ENCODE data around the gene MED23.

MED23 gene, protein sequence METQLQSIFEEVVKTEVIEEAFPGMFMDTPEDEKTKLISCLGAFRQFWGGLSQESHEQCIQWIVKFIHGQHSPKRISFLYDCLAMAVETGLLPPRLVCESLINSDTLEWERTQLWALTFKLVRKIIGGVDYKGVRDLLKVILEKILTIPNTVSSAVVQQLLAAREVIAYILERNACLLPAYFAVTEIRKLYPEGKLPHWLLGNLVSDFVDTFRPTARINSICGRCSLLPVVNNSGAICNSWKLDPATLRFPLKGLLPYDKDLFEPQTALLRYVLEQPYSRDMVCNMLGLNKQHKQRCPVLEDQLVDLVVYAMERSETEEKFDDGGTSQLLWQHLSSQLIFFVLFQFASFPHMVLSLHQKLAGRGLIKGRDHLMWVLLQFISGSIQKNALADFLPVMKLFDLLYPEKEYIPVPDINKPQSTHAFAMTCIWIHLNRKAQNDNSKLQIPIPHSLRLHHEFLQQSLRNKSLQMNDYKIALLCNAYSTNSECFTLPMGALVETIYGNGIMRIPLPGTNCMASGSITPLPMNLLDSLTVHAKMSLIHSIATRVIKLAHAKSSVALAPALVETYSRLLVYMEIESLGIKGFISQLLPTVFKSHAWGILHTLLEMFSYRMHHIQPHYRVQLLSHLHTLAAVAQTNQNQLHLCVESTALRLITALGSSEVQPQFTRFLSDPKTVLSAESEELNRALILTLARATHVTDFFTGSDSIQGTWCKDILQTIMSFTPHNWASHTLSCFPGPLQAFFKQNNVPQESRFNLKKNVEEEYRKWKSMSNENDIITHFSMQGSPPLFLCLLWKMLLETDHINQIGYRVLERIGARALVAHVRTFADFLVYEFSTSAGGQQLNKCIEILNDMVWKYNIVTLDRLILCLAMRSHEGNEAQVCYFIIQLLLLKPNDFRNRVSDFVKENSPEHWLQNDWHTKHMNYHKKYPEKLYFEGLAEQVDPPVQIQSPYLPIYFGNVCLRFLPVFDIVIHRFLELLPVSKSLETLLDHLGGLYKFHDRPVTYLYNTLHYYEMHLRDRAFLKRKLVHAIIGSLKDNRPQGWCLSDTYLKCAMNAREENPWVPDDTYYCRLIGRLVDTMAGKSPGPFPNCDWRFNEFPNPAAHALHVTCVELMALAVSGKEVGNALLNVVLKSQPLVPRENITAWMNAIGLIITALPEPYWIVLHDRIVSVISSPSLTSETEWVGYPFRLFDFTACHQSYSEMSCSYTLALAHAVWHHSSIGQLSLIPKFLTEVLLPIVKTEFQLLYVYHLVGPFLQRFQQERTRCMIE (N-terminal part only)

DNA sequence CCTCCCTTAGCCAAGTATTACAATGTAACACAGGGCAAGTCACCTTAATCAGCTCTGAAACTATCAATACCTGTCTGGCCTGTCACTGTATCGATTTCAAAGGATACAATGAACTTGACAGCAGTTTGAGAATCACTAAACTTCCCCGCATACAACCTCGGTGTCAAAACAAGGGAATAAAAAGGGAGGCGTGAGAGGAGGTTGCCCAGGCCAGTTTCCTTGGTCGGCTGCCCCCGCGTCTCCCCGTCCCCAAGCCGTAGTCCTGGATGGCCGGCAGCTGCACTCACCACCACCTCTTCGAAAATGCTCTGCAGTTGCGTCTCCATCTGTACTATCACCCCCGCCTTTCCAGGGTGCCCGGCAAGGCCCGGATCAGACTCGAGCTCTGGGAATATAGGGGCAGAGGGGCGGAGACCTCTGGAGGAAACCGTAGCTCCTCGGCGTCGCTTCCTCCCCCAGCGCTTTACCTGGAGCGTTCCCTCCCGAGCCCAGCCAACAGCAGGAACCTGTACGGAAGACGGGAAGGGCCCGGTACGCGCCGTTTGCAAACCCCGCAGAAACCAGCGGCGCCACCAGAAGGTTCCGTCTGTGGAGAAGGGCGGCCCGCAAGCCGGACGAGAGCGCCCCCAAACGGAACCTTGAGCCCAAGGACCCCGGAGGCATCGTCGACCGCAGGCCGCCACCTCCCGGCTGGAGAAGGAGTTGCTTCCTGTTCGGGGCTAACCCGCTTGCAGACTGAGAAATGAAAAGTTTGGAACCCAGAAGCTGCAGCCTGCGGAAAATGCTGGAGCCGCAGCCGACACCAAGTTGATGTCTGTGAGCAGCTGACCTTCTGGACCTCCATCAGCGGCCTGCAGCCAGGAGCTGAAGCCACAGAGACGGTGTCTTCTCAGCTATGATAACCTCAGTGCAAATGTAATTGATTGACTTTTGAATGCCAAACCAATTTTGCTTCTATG lies at the start of gene MED23:
Gene MED23, minus strand, starts transcription at position 519 of the 959 bp plus-strand sequence. Its CDS starts 193 bp downstream, at position 326.
- peak; percentile 92 to 94 for ATAC-seq

DNA sequence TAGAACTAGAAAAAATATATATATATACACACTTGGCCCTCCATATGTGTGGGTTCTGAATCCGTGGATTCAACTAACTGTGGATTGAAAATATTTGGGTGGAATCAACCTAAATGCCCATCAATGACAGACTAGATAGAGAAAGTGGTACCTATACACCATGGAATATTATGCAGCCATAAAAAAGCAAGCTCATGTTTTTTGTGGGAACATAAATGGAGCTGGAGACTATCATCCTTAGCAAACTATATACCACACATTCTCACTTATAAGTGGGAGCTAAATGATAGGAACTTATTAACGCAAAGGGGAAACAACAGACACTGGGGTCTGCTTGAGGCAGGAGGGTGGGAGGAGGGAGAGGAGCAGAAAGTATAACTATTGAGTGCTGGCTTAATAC lies 45.1 kb upstream of the MED23 start:
- ATAC-seq = no peak

DNA sequence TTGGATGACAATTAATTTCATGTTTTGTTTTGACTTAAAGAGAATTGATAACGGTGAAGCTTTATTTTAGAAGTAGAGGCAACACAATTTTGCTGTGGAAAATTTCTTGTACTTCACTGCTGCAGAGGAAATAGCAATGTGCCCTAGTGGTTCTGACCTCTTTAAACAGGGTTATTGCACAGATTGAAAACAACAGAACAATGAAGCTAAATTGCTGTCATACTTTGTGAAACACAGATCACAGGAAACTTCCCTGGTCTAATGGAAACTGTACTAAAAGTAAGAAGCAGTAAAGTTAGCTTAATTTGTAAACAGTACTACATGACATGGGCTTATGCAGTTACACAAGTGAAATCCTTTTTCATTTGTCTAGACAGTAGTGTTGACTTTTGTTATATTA lies 41.8 kb upstream of the MED23 start:
- no peak for ATAC-seq

DNA sequence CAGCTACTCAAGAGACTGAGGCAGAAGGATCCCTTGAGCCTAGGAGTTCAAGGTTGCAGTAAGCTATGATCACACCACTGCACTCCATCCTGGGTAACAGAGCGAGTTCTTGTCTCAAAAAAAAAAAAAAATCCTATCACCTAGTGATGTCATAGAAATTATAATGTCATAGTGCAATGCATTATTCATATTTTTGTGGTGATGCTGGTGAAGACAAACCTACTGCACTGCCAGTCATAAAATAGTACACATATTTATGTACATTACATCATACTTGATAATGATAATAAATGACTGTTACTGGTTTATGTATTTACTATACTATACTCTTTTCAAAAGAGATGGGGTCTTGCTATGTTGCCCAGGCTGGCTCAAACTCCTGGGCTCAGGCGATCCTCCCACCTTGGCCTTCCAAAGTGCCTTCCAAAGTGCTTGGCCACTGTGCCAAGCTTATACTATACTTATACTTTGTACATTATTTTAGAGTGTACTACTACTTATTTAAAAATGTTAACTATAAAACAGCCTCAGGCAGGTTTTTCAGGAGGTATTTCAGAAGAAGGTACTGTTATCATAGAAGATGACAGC lies 35.6 kb upstream of the MED23 start:
- ATAC-seq = no peak

DNA sequence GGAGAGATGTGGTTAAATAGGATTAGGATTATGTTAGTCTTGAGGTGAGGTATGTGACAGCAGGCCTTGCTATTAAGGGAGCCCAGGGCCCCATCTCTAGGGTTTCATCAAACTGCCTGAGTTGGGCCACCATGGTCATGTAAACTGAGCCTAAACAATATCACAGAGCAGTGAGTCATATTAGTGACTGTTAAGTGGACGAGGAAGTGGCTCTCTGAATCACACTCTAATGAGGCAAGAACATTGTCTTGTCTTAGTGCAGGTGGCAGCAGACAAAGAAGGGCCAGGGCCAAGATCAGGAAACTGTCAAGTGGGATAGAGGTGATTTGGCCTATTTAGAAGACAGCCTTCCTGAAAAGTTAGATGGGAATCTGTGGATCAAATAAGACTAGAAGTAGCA lies 32.2 kb upstream of the MED23 start:
- no peak for ATAC-seq

DNA sequence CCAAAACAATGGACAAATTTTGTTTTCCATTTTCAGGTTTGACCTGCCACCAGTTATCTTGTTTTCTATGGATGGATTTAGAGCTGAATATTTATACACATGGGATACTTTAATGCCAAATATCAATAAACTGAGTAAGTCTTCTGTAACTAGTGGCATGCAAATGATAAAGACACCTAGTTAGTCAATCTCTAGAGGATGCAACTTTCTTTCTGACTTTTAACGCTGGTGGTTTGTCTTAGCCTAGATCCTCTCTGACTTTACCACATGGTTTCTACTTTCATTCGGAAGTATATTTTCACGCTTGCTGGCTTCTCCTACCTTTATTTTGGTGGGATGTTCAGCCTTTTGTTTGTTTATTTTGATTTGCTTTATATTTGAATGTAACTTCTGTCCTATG lies 30.2 kb upstream of the MED23 start:
- ATAC-seq = no peak

DNA sequence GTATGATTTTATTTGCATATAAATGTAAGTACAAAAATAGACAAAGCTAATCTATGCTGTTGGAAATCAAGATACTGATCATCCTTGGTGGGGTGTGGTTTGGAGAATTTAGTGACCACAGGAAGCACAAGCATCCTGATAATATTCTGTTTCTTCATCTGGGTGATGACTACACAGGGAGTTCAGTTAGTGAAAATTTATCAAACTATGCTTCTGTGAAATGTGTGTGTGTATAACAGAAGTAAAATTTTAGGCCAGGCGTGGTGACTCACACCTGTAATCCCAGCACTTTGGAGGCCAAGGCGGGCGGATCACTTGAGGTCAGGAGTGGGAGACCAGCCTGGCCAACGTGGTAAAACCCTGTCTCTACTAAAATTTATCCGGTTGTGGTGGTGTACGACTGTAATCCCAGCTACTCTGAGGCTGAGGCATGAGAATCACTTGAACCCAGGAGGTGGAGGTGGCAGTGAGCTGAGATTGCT lies 29.6 kb upstream of the MED23 start:
- no peak for ATAC-seq

DNA sequence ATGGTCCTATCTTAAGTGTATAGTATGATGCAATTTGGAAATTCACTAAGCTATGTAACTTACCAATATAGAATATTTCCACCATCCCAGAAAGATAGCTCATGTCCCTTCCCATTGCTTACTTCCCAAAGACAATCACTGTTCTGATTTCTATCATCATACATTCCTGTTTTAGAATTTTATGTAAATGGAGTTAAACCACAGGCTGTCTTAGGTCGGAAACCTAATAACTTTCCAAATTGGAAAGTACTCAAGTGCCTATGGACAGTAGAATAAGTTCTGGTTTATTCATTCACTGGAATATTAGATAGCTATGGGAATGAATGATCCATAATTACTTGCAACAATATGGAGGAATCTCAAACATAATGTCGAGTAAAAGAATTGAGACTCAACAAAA lies 29.2 kb upstream of the MED23 start:
- no peak for ATAC-seq

DNA sequence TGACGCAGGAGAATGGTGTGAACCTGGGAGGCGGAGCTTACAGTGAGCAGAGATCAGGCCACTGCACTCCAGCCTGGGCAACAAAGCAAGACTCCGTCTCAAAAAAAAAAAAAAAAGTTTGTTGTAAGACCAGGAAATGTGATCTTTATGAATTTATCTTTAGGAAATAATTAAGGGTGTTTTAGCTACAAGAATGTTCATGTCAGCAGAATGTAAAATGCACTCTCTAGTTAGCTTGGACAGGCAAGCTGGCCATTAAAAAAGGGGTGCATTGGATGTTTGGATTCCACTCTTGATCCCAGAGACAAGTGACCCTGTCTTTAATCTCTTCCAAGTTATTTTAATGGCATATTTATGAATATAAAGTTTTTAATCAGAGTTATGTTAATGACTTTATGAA lies 28.6 kb upstream of the MED23 start:
- no peak for ATAC-seq

DNA sequence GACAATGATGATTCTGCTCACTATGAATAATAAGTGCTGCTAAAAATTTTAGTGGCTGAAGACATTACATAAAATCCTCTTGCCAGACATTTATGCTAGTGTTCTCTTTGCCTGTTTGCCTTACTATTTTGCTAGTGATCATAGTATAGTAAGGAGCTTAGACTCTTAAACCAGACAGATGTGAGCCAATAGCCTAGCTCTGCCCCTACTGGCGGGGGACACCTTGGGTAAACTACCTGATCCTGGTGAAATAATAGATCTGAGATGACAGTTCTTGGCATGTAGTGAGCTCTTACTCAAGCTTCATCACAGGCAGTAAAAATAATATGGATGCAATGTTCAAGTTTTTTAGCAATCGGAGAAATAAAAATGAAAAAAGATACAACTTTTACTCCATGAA lies 27.9 kb upstream of the MED23 start:
- ATAC-seq = no peak

DNA sequence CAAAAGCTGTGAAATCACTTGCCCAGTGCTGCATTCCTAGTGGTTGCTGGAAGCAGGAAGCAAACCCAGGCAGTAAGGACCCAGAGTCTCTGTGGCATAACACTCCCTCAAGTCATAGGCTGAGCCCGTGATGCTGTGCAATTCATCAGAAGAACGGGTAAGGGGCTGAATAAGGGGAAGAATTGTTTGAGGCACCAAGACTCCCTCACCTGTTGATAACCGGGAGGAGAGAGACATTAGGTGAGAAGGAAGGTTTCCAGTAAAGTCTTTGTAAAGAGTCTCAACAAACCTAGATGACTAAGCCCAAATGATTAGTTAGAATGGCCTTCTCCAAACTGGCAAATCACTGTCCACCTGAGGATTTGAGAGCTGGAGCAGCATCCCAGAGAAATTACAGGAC lies 27.3 kb upstream of the MED23 start:
- no peak for ATAC-seq

DNA sequence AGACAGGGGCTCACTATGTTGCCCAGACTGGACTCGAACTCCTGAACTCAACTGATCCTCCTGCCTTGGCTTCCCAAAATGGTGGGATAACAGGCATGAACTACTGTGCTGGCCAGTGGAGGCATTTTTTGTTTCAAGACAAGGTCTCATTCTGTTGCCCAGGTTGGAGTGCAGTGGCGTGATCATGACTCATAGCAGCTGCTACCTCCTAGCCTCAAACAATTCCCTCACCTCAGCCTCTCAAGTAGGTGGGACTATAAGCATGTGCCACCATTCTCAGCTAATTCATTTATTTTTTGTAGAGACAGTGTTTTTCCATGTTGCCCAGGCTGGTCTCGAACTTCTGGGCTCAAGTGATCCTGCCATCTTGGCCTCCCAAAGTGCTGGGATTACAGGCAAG lies 26.3 kb upstream of the MED23 start:
- ATAC-seq = no peak

DNA sequence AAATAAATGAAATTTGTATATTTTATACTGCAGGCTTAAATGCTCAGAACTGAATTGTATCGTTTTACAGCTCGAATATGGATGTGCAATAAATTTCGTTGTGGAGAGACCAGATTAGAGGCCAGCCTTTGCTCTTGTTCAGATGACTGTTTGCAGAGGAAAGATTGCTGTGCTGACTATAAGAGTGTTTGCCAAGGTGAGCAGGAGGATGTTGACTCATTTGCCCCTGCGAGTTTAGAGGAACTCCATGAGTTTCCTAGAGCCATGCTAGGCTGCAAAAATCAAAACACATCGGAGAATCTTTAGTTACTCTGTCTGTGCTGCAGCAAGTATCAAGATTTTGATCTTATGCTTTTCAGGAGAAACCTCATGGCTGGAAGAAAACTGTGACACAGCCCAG lies 24.4 kb upstream of the MED23 start:
- no peak for ATAC-seq

DNA sequence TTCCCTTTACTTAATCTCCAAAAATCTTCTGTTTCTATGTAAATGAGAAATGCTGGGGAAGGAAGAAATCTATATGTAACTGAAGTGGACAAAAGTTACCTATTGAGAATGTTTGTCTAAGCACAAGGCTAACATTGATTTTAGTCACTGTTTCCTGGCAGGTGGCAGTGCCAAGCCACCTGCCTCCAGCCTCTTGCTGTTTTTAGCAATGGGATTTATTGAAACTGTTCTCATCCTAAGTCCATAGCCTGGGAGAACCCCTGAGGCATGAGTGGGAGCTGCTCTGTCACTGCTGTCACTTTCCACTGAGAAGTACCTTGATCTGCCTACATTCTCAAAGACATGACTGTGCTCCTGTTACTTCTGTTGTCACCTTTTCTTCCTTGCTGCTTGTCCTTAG lies 23.7 kb upstream of the MED23 start:
- ATAC-seq = no peak

DNA sequence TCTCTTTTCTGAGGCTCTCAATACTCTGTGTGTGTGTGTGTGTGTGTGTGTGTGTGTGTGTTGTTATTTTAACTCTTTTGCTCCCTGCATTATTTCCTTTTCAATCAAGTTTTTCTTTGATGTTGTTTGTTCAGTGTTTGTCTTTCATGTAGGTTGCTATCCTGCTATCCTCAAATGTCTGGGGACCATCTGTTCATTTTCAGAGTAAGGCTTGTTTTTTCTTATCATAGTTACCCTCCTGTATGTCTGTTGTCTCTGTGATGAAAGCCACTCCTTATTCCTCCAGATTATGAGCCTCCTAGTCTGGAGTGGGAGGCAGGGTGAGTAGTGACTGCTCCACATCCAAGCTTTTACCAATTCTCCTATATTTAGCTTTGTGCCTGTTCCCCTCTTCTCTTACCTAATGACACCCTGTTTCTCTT lies 18.2 kb upstream of the MED23 start:
- ATAC-seq = no peak

DNA sequence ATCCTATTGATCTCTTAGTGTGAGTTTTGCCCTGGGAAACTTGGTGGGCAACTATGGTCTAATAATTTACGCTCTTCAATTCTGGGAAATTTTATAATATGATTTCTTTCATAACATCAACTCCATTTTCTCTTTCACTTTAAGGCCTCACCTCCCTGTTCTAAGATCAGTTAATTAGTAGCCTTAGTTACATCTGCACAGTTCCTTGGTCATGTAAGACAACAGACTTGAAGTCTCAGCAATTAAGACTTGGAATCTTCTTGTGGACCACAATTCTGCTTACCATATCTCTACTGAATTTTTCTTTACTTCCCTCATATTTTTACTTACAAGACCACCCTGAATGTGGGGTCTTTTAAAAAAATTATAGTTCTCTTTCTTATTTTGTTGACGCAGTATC lies 17.8 kb upstream of the MED23 start:
- no peak for ATAC-seq

DNA sequence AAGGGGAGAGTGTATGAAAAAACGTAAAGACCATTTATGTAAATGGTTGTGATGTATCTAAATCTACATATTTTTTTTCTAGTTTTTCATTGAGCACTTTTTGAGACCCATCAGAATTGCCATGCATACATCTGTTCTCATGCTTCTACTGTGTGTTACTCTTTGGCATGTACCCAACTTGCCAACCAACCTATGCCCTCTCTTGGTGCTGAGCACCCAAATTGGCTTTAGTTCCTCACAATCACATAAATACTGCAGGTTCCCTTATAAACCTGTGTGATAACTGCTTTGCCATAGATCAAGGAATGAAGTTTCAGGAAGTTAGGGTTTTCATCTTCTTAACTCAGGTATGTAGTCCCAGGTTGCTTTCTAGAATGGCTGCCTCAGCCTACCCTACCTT lies 16.9 kb upstream of the MED23 start:
- ATAC-seq = no peak

DNA sequence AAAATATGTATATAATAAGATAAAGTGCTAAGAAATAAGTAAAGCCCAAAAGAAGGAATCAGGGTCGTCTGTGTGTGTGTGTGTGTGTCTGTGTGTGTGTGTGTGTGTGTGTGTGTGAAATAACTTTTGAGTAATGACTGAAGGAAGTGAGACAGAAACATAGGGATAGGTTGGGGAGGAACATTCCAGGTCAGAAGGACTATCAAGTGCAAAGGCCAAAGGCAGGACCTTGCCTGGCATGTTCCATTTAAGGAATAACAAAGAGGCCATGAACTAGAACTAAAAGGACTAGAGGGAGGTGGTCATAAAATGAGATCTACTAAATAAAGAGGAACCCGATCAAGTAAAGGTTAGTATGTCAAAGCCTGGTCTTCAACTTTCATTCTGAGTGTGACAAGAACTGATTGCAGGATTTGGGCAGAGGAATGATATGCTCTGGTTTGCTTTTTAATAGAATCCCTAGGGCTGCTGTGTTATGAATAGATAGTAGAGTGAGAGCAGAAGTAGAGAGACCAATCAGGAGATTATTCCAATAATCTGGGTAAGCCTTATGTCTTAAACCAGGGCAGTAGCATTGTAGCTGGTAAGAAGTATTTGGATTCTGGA lies 15.9 kb upstream of the MED23 start:
- ATAC-seq = no peak

DNA sequence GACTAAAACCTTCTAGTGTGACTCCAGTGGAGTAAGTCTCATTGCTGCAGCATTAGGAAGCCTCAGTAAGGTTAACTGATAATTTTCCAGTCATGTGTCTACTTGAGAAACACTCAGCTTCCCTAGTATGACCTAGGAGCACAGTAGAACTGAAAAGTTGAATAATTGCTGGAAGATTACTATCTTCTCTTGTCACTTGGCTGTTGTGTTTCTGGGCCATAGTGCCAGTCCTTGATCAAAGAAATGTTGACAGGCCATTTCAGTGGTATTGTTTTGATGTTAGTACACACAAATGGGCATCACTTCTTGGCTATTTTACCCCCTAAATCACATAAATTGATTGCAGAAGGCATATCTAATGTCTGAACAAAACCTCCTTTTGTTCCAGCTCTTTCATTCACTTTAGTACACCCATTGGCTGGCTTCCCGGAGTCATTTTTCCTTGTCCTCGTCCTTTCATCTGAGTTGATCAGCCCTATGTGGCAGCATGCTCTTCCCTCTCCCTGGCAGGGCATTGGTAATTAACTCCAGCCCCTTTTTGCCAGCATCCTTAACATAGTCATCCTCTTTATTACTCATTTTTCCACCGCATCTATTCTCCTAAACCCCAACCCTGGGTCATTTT lies 15.1 kb upstream of the MED23 start:
- ATAC-seq = no peak

DNA sequence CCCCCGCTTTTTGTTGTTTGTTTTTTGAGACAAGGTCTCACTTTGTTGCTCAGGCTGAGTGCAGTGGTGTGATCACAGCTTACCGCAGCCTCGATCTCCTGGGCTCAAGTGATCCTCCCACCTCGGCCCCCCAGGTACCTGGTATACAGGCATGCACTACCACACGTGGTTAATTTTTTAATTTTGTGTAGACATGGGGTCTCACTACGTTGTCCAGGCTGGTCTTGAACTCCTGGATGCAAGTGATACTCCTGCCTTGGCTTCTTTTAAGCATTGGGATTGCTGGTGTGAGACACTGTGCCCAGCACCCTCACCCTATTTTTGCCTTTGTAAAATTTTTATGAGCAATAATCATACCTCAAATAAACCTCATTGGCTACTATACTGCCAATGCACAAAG lies 14.5 kb upstream of the MED23 start:
- no peak for ATAC-seq

DNA sequence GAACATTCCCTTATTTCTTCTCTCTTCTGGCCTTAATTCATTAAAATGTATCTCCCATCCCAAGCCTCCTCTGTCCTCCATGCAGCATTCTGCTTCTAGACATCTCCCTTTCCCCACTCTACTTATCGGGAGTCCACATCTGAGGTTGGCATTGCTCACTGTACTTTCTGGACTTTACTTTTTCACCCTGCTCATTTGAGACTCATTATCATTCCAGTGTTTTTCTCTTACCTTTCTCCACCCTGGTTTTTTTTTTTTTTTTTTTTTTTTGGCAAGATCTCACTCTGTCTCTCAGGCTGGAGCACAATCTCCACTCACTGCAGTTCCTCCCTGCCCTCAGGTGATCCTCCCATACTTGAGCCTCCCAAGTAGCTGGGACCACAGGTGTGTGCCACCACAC lies 13.5 kb upstream of the MED23 start:
- no peak for ATAC-seq

Measured in activated CD4-positive, CD25-positive, alpha-beta regulatory T cell treated with anti-CD3 and anti-CD28 coated beads, Interleukin-2, amount 50 U/mL, for 24 hours (primary cell).